ENCODE measurements around the gene SMTNL1. TPM values are rescaled to one million over a fixed set of nuclear protein-coding genes. Genes with fewer than 3 reads are reported as not detected.

Gene SMTNL1
- total RNA-seq, 1 experiment from 2014 or later, result 0.26 TPM

GRCh38 chr11:57543593-57543992, 6.2 kb downstream of the SMTNL1 start:
- TF ChIP-seq, protein P1, sequence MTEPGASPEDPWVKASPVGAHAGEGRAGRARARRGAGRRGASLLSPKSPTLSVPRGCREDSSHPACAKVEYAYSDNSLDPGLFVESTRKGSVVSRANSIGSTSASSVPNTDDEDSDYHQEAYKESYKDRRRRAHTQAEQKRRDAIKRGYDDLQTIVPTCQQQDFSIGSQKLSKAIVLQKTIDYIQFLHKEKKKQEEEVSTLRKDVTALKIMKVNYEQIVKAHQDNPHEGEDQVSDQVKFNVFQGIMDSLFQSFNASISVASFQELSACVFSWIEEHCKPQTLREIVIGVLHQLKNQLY (CRISPR knock-in tag; IDR thresholded peaks at IDR 0.05), result no peak
- TF ChIP-seq JAZF1 (CRISPR knock-in tag; IDR thresholded peaks at IDR 0.05), result no peak
- 0 out of 2 replicates have a peak, but pooled peaks have one; percentile 50 for TF ChIP-seq NFE2L1 (CRISPR knock-in tag; IDR thresholded peaks at IDR 0.05)
- H3K9me3 Mint-ChIP-seq, result no peaks in the 10 kb centered on the region
- ChIA-PET CTCF (interaction anchor here (0.8 to 2.7 kb wide), 10 partner anchors 13 to 101 kb away, joined by 3 to 12 read pairs (median 4); partner anchors contain the start of genes RTN4RL2, TIMM10 and UBE2L6), POLR2A (interaction anchor here (0.9 to 1.9 kb wide), 3 partner anchors 24 to 108 kb away, joined by 3 to 5 read pairs (median 5); partner anchors contain the start of gene UBE2L6)
- peaks cover under 1% of the 10 kb centered on the region for H3K27me3 Mint-ChIP-seq (ENCODE audit: low read depth)
- H3K4me1 Mint-ChIP-seq, result peaks cover 20% of the 10 kb centered on the region
- H3K4me3 Mint-ChIP-seq, result no peak overlapping the region
- H3K27ac Mint-ChIP-seq, result no peak overlapping the region
- DNase-seq (ENCODE audit: low spot score) (peak; percentile 41), ATAC-seq (peak; percentile 65)
- H3K36me3 Mint-ChIP-seq, result no peaks in the 10 kb centered on the region

- Mint-ChIP-seq H3K27me3 (ENCODE audit: low read depth) (no peaks in the 10 kb centered on the region; the same call in 1 of the 2 replicates), H3K4me1 (peaks cover 20% of the 10 kb centered on the region), H3K9me3 (no peaks in the 10 kb centered on the region), H3K36me3 (no peaks in the 10 kb centered on the region), H3K27ac (no peak overlapping the region), H3K4me3 (no peak overlapping the region)
- DNase-seq (ENCODE audit: low spot score) (no peak), ATAC-seq (no peak)
- no peak for TF ChIP-seq CREB1 (CRISPR knock-in tag; IDR thresholded peaks at IDR 0.05)
- TF ChIP-seq MXD4 (CRISPR knock-in tag; IDR thresholded peaks at IDR 0.05; ENCODE audit: borderline replicate concordance), result no peak
- TF ChIP-seq, protein P2, sequence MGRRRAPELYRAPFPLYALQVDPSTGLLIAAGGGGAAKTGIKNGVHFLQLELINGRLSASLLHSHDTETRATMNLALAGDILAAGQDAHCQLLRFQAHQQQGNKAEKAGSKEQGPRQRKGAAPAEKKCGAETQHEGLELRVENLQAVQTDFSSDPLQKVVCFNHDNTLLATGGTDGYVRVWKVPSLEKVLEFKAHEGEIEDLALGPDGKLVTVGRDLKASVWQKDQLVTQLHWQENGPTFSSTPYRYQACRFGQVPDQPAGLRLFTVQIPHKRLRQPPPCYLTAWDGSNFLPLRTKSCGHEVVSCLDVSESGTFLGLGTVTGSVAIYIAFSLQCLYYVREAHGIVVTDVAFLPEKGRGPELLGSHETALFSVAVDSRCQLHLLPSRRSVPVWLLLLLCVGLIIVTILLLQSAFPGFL (CRISPR knock-in tag; IDR thresholded peaks at IDR 0.05; ENCODE audit: borderline replicate concordance), result no peak
- TF ChIP-seq, protein P3, sequence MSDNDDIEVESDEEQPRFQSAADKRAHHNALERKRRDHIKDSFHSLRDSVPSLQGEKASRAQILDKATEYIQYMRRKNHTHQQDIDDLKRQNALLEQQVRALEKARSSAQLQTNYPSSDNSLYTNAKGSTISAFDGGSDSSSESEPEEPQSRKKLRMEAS (CRISPR knock-in tag; IDR thresholded peaks at IDR 0.05), result no peak
- TF ChIP-seq MYBL2 (CRISPR knock-in tag; IDR thresholded peaks at IDR 0.05), result no peak
- no peak for TF ChIP-seq ZNF121 (CRISPR knock-in tag; IDR thresholded peaks at IDR 0.05)
- TF ChIP-seq CDX4 (CRISPR knock-in tag; IDR thresholded peaks at IDR 0.05; ENCODE audit: borderline replicate concordance), result no peak
- no peak for TF ChIP-seq SOX15 (CRISPR knock-in tag; IDR thresholded peaks at IDR 0.05)
- TF ChIP-seq ZNF138 (CRISPR knock-in tag; conservative IDR thresholded peaks at IDR 0.05), result no peak
- TF ChIP-seq, protein P4, sequence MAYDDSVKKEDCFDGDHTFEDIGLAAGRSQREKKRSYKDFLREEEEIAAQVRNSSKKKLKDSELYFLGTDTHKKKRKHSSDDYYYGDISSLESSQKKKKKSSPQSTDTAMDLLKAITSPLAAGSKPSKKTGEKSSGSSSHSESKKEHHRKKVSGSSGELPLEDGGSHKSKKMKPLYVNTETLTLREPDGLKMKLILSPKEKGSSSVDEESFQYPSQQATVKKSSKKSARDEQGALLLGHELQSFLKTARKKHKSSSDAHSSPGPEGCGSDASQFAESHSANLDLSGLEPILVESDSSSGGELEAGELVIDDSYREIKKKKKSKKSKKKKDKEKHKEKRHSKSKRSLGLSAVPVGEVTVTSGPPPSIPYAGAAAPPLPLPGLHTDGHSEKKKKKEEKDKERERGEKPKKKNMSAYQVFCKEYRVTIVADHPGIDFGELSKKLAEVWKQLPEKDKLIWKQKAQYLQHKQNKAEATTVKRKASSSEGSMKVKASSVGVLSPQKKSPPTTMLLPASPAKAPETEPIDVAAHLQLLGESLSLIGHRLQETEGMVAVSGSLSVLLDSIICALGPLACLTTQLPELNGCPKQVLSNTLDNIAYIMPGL (CRISPR knock-in tag; IDR thresholded peaks at IDR 0.05), result no peak
- TF ChIP-seq CTCF (IDR thresholded peaks at IDR 0.05), result no peak
- no peak for TF ChIP-seq FOXK1 (CRISPR knock-in tag; IDR thresholded peaks at IDR 0.05)
- no peak for TF ChIP-seq CREM (CRISPR knock-in tag; IDR thresholded peaks at IDR 0.05)
- no peak for TF ChIP-seq CBFB (CRISPR knock-in tag; IDR thresholded peaks at IDR 0.05; ENCODE audit: low read depth)
- no peak for TF ChIP-seq TP53 (CRISPR knock-in tag; IDR thresholded peaks at IDR 0.05)
- TF ChIP-seq FOXP1 (CRISPR knock-in tag; IDR thresholded peaks at IDR 0.05; ENCODE audit: borderline replicate concordance), result no peak
- no peak for TF ChIP-seq ETV6 (CRISPR knock-in tag; IDR thresholded peaks at IDR 0.05)
- POLR2A ChIA-PET, result interaction anchor here (1.9 kb wide), 1 partner anchor 23 kb away, joined by 5 read pairs; the partner anchor contains the start of gene UBE2L6
- CTCF ChIA-PET, result interaction anchor here (1.1 to 2.7 kb wide), 6 partner anchors 51 to 199 kb away, joined by 4 to 12 read pairs (median 6); no protein-coding TSS in a partner anchor
These were observed 7.2 kb downstream of the SMTNL1 start for GRCh38 chr11:57544566-57544965.

Data from WTC11 (cell line).